LHCN-M2 (cell line): ENCODE data around the gene MAP3K2. TPM values are rescaled to one million over a fixed set of nuclear protein-coding genes. Genes with fewer than 3 reads are reported as not detected.
A peak's percentile ranks its signal among the peaks of the same experiment; 100 is the strongest.

Source experiments
- DNase-seq: peaks from one replicate; pipeline ENCODE4 v3.0.0-alpha.2; 2012; ENCODE audit warnings: low read depth
- total RNA-seq: library from RNA; depleted of rRNA; stranded (reverse); fragments of >200 nt; gene quantifications from 2 replicates; pipeline ENCODE4 v1.2.3, GENCODE V29; 2014

The MAP3K2 gene
- total RNA-seq, 1 experiment from 2014 or later, result 38.4 TPM

GRCh38 chr2:127407661-127408003 is 19.9 kb upstream of the MAP3K2 start:
- no peak for DNase-seq

- no peak for DNase-seq
These were observed 19.3 kb upstream of the MAP3K2 start for GRCh38 chr2:127407091-127407490.

GRCh38 chr2:127406454-127406853 is 18.7 kb upstream of the MAP3K2 start:
- DNase-seq, result no peak

GRCh38 chr2:127405255-127405610 is 17.5 kb upstream of the MAP3K2 start:
- DNase-seq, result no peak

GRCh38 chr2:127404466-127405254 is 16.9 kb upstream of the MAP3K2 start:
- no peak for DNase-seq

GRCh38 chr2:127403460-127403859 is 15.7 kb upstream of the MAP3K2 start:
- no peak for DNase-seq

GRCh38 chr2:127401757-127402695 is 14.3 kb upstream of the MAP3K2 start:
- no peak for DNase-seq

- DNase-seq, result no peak
These were observed 13.4 kb upstream of the MAP3K2 start for GRCh38 chr2:127400897-127401756.

- DNase-seq, result no peak
These were observed 12.7 kb upstream of the MAP3K2 start for GRCh38 chr2:127400533-127400896.

GRCh38 chr2:127398239-127398590 is 10.4 kb upstream of the MAP3K2 start:
- peak; percentile 90 for DNase-seq

GRCh38 chr2:127397568-127398238 is 9.9 kb upstream of the MAP3K2 start:
- DNase-seq, result no peak

- DNase-seq, result no peak
These were observed 6.7 kb upstream of the MAP3K2 start for GRCh38 chr2:127394492-127394891.

GRCh38 chr2:127392828-127393578 is 5.2 kb upstream of the MAP3K2 start:
- DNase-seq, result no peak

GRCh38 chr2:127392133-127392827 is 4.5 kb upstream of the MAP3K2 start:
- DNase-seq, result no peak

- no peak for DNase-seq
These were observed 2.1 kb upstream of the MAP3K2 start for GRCh38 chr2:127389778-127390435.

- DNase-seq, result no peak
These were observed 819 bp upstream of the MAP3K2 start for GRCh38 chr2:127388423-127389164.

GRCh38 chr2:127386764-127387654 is 766 bp downstream of the MAP3K2 start:
- DNase-seq, result peak; percentile 86

GRCh38 chr2:127386246-127386645 is 1.5 kb downstream of the MAP3K2 start:
- DNase-seq, result no peak
